ENCODE measurements around the gene ANO3. TPM values are rescaled to one million over a fixed set of nuclear protein-coding genes. Genes with fewer than 3 reads are reported as not detected.
A peak's percentile ranks its signal among the peaks of the same experiment; 100 is the strongest.

ANO3 gene
- under 0.01 and 0.18 TPM in 2 replicates for total RNA-seq (2012; rRNA removed)
- 0.01 and 0.02 TPM in 2 replicates for polyA plus RNA-seq (2012; rRNA removed)
- polyA plus RNA-seq (2012; cell fraction: cytosol; rRNA removed), result 0.01 TPM in 1 of 2 replicates, not detected in the other
- polyA plus RNA-seq (2012; cell fraction: nucleus; rRNA removed; ENCODE audit: low replicate concordance), result 0.05 TPM in 1 of 2 replicates, not detected in the other
- Bru-seq, nascent RNA, result percentile 39 among the genes with signal in this experiment
- percentile 29 among the genes with signal in this experiment for BruChase-seq, experiment 1, labeled RNA remaining after a 6-hour chase
- BruChase-seq, experiment 2, labeled RNA remaining after a 2-hour chase, result percentile 30 among the genes with signal in this experiment
- long read RNA-seq, partial matches to known transcripts, result 1 of 6 reads
- long read RNA-seq, other reads (novel, unspliced or antisense), result 5 of 6 reads

GRCh38 chr11:26331911-26332571, at the start of gene ANO3:
Gene ANO3 (plus strand): TSS chr11:26332130. CDS start chr11:26332276, 146 bp downstream.
- Histone ChIP-seq H3K4me1 (ENCODE audit: control insufficient read depth, insufficient read depth, low read length) (no peaks in the 10 kb centered on the region), H3K79me1 (ENCODE audit: low read depth in 1 of 2, low read length in 2 of 2) (no peaks in the 10 kb centered on the region), H4K8ac (ENCODE audit: low read depth in 2 of 2, low read length in 2 of 2) (no peak within 1 kb of the TSS), H2BK120ac (ENCODE audit: low read depth, low read length) (no peak within 1 kb of the TSS), H2BK20ac (ENCODE audit: low read depth, low read length) (no peak within 1 kb of the TSS), H2BK5ac (ENCODE audit: low read depth, low read length, poor library complexity, severe bottlenecking) (no peak within 1 kb of the TSS), H3K4me2 (ENCODE audit: low read depth, low read length) (peak within 1 kb of the TSS; percentile 71), H4K91ac (ENCODE audit: insufficient read depth, low read depth, low read length) (no peak within 1 kb of the TSS), H3K9ac (ENCODE audit: low read depth, low read length) (no peak within 1 kb of the TSS), H3K9me1 (ENCODE audit: insufficient read depth, low read length) (no peaks in the 10 kb centered on the region), H2AK5ac (ENCODE audit: low read depth, low read length) (no peak within 1 kb of the TSS), H3K27ac (ENCODE audit: insufficient read depth, low read length) (no peak within 1 kb of the TSS), H2BK15ac (ENCODE audit: low read depth, low read length) (no peak within 1 kb of the TSS), H3K18ac (ENCODE audit: low read depth, low read length) (no peak within 1 kb of the TSS), H2AK9ac (replicated peaks; ENCODE audit: low read depth, low read length, poor library complexity) (no peak within 1 kb of the TSS), H3K14ac (replicated peaks; ENCODE audit: low read depth, low read length) (no peak within 1 kb of the TSS), H3K23ac (ENCODE audit: low read depth, low read length) (no peak within 1 kb of the TSS), H2AFZ (replicated peaks; ENCODE audit: low read length, poor library complexity) (peak within 1 kb of the TSS; percentile 69), H3K4me3 (ENCODE audit: insufficient read depth, low read depth, low read length) (no peak within 1 kb of the TSS), H3K4ac (ENCODE audit: low read depth, low read length) (no peak within 1 kb of the TSS), H3K9me3 (ENCODE audit: control insufficient read depth, insufficient read depth, low read length) (no peaks in the 10 kb centered on the region), H3K36me3 (ENCODE audit: control insufficient read depth, insufficient read depth, low read length) (no peaks in the 10 kb centered on the region), H3K56ac (ENCODE audit: extremely low read depth, insufficient read depth, low read length) (no peak within 1 kb of the TSS), H4K5ac (ENCODE audit: low read depth, low read length) (no peak within 1 kb of the TSS), H4K20me1 (ENCODE audit: insufficient read depth, low read length) (no peaks in the 10 kb centered on the region), H3K27me3 (ENCODE audit: control insufficient read depth, insufficient read depth, low read length) (peaks cover 10% of the 10 kb centered on the region)
- POLR2A ChIA-PET (ENCODE audit: unreplicated experiment), result no interaction called here
- in situ Hi-C loops (cut with MboI; ENCODE audit: low sequenced_read_pairs) (no loop called here), intact Hi-C loops (cut with micrococcal nuclease) (no loop called here), dilution Hi-C loops (cut with HindIII; ENCODE audit: low sequenced_read_pairs, unreplicated experiment) (no loop called here)
- CTCF ChIA-PET, result interaction anchor here (0.9 to 1.5 kb wide), 2 partner anchors 126 to 827 kb away, joined by 3 to 6 read pairs; no protein-coding TSS in a partner anchor
- BruUV-seq (replicated peaks), result no TSS peak
- WGBS, 2 experiments (ENCODE audit: extremely low coverage in 2 of 2, insufficient read length in 1 of 2), result no CpG with 5 or more reads among the region's 36 CpGs
- ATAC-seq (ENCODE audit: low read depth) (peak; percentile 100), DNase-seq (peak; percentile 73)
- TF ChIP-seq CHD1 (IDR thresholded peaks at IDR 0.05; ENCODE audit: low read depth, low read length) (no peak), CEBPB (IDR thresholded peaks at IDR 0.05; ENCODE audit: low read depth, low read length) (no peak), FOS (IDR thresholded peaks at IDR 0.05; ENCODE audit: low read depth, low read length) (no peak), BHLHE40 (IDR thresholded peaks at IDR 0.05; ENCODE audit: low read depth, low read length) (no peak), USF2 (IDR thresholded peaks at IDR 0.05; ENCODE audit: low read depth, low read length) (no peak), CTCF (conservative IDR thresholded peaks at IDR 0.05; ENCODE audit: low read depth, low read length) (peak; percentile 47), POLR2A (IDR thresholded peaks at IDR 0.05; ENCODE audit: low read depth, low read length) (no peak), NFE2L2 (IDR thresholded peaks at IDR 0.05; ENCODE audit: low read depth, low read length) (no peak), RCOR1 (IDR thresholded peaks at IDR 0.05; ENCODE audit: insufficient replicate concordance, low read length) (no peak), ELK1 (IDR thresholded peaks at IDR 0.05; ENCODE audit: borderline replicate concordance, low read depth, low read length) (no peak), MXI1 (IDR thresholded peaks at IDR 0.05; ENCODE audit: borderline replicate concordance, low read depth, low read length) (no peak), MAZ (IDR thresholded peaks at IDR 0.05; ENCODE audit: borderline replicate concordance, low read depth, low read length) (no peak), MAFK (IDR thresholded peaks at IDR 0.05; ENCODE audit: low read depth, low read length) (no peak), RAD21 (IDR thresholded peaks at IDR 0.05; ENCODE audit: low read length) (0 out of 2 replicates have a peak, but pooled peaks have one; percentile 19)
